Measurements from ENCODE around the gene APOA1. TPM values are rescaled to one million over a fixed set of nuclear protein-coding genes. Genes with fewer than 3 reads are reported as not detected.

The APOA1 gene
- polyA plus RNA-seq, 1 donor (not counting 4 experiments of a cell fraction or from before 2014, with no cell fraction given) = not detected

DNA sequence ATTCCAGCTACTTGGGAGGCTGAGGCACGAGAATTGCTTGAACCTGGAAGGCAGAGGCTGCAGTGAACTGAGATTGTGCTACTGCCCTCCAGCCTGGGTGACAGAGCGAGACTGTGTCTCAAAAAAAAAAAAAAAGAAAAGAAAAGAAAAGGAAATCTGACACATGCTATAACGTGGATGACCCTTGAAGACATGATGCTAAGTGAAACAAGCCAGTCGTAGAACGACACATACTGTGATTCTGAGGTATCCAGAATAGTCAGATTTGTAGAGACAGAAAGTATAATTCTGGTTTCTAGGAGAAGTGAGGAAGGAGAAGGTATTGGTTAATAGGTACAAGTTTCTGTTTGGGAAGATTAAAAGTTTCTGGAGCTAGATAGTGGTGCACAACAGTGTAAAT, 39.1 kb downstream of the APOA1 start:
- Histone ChIP-seq H3K36me3 (ENCODE audit: control insufficient read depth in 2 of 2, extremely low read depth in 1 of 2, insufficient read depth in 2 of 2, low read length in 2 of 2) (no peaks in the 10 kb centered on the region), H3K9ac (ENCODE audit: control insufficient read depth, extremely low read depth, insufficient read depth, low read length) (no peak overlapping the region), H3K9me1 (ENCODE audit: control insufficient read depth, extremely low read depth, insufficient read depth, low read length) (no peaks in the 10 kb centered on the region), H3K27me3 (ENCODE audit: control insufficient read depth, extremely low read depth, insufficient read depth, low read length) (no peaks in the 10 kb centered on the region), H3K4me3 (ENCODE audit: control insufficient read depth in 2 of 3, extremely low read depth in 1 of 3, insufficient read depth in 2 of 3, low read depth in 1 of 3, low read length in 3 of 3) (no peak overlapping the region), H3K79me2 (ENCODE audit: control insufficient read depth, insufficient read depth, low read length) (no peaks in the 10 kb centered on the region), H2AFZ (ENCODE audit: control insufficient read depth, low read length) (no peak overlapping the region), H3K9me3 (ENCODE audit: control insufficient read depth, low read depth, low read length) (no peaks in the 10 kb centered on the region), H3K4me1 (ENCODE audit: control insufficient read depth, extremely low read depth, insufficient read depth, low read length) (peaks cover 5% of the 10 kb centered on the region), H4K20me1 (ENCODE audit: control insufficient read depth, extremely low read depth, insufficient read depth, low read length) (no peaks in the 10 kb centered on the region), H3K4me2 (ENCODE audit: control insufficient read depth, extremely low read depth, insufficient read depth, low read depth, low read length) (no peak overlapping the region), H3K27ac (ENCODE audit: control insufficient read depth, insufficient read depth, low read length) (no peak overlapping the region)
- DNase-seq (ENCODE audit: low read depth, low spot score) (no peak), FAIRE-seq (no peak)
- TF ChIP-seq EZH2 (IDR thresholded peaks at IDR 0.05; ENCODE audit: low read length) (no peak), CTCF (optimal IDR thresholded peaks at IDR 0.05 in 1 of 3, IDR thresholded peaks at IDR 0.05 in 1 of 3, conservative IDR thresholded peaks at IDR 0.05 in 1 of 3; ENCODE audit: extremely low read depth in 1 of 3, insufficient read depth in 2 of 3, low read length in 3 of 3) (no peak)
- dilution Hi-C loops (cut with MboI; ENCODE audit: extremely low pct_ligation_motif_present, low sequenced_read_pairs) = no loop called here

DNA sequence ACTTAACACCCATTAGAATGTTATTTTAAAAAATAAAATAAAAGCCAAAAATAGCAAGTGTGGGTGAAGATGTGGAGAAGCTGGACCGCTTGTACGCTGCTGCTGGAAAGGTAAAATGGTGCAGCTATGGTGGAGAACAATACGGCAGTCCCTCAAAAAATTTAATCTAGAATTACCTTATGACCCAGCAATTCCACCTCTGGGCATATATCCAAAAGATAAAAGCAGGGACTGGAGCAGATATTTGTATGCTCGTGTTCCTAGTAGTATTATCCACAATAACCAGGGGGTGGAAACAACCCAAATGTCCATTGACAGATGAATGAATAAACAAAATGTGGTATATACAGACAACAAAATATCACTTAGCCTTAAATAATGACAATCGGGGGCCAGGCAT, 39.6 kb downstream of the APOA1 start:
- TF ChIP-seq CTCF (optimal IDR thresholded peaks at IDR 0.05 in 1 of 3, IDR thresholded peaks at IDR 0.05 in 1 of 3, conservative IDR thresholded peaks at IDR 0.05 in 1 of 3; ENCODE audit: extremely low read depth in 1 of 3, insufficient read depth in 2 of 3, low read length in 3 of 3) (no peak), EZH2 (IDR thresholded peaks at IDR 0.05; ENCODE audit: low read length) (no peak)

More for the DNA sequence above, 39.6 kb downstream of the APOA1 start:
- H3K79me2 ChIP-seq (ENCODE audit: control insufficient read depth, insufficient read depth, low read length) = no peaks in the 10 kb centered on the region
- no peaks in the 10 kb centered on the region for H3K9me3 ChIP-seq (ENCODE audit: control insufficient read depth, low read depth, low read length)
- no peak overlapping the region for H3K4me3 ChIP-seq (ENCODE audit: control insufficient read depth in 2 of 3, extremely low read depth in 1 of 3, insufficient read depth in 2 of 3, low read depth in 1 of 3, low read length in 3 of 3)
- H3K36me3 ChIP-seq (ENCODE audit: control insufficient read depth in 2 of 2, extremely low read depth in 1 of 2, insufficient read depth in 2 of 2, low read length in 2 of 2) = no peaks in the 10 kb centered on the region
- H3K4me2 ChIP-seq (ENCODE audit: control insufficient read depth, extremely low read depth, insufficient read depth, low read depth, low read length) = no peak overlapping the region
- DNase-seq (ENCODE audit: low read depth, low spot score) (no peak), FAIRE-seq (no peak)
- H4K20me1 ChIP-seq (ENCODE audit: control insufficient read depth, extremely low read depth, insufficient read depth, low read length) = no peaks in the 10 kb centered on the region
- no peaks in the 10 kb centered on the region for H3K27me3 ChIP-seq (ENCODE audit: control insufficient read depth, extremely low read depth, insufficient read depth, low read length)
- peaks cover 10% of the 10 kb centered on the region for H3K4me1 ChIP-seq (ENCODE audit: control insufficient read depth, extremely low read depth, insufficient read depth, low read length)
- no peak overlapping the region for H2AFZ ChIP-seq (ENCODE audit: control insufficient read depth, low read length)
- no peaks in the 10 kb centered on the region for H3K9me1 ChIP-seq (ENCODE audit: control insufficient read depth, extremely low read depth, insufficient read depth, low read length)
- H3K9ac ChIP-seq (ENCODE audit: control insufficient read depth, extremely low read depth, insufficient read depth, low read length) = no peak overlapping the region
- H3K27ac ChIP-seq (ENCODE audit: control insufficient read depth, insufficient read depth, low read length) = no peak overlapping the region
- dilution Hi-C loops (cut with MboI; ENCODE audit: extremely low pct_ligation_motif_present, low sequenced_read_pairs) = no loop called here
